ENCODE data around the gene PSME3.

GRCh38 chr17:42857389-42857788 is 24.2 kb downstream of the PSME3 start:
- TF ChIP-seq POLR2AphosphoS5 (IDR thresholded peaks at IDR 0.05; ENCODE audit: low read depth, low read length) (no peak), EZH2 (IDR thresholded peaks at IDR 0.05) (no peak), CTCF (IDR thresholded peaks at IDR 0.05 in 2 of 3, conservative IDR thresholded peaks at IDR 0.05 in 1 of 3; ENCODE audit: borderline replicate concordance in 1 of 3, insufficient read depth in 1 of 3, low read depth in 2 of 3, low read length in 2 of 3) (no peak), ZNF274 (IDR thresholded peaks at IDR 0.05; ENCODE audit: low read depth, low read length) (no peak), RAD21 (IDR thresholded peaks at IDR 0.05; ENCODE audit: low read depth) (no peak)
